Transverse colon (tissue), 3 donors: ENCODE results near the gene TNS1.

Source experiments
- EP300 ChIP-seq: sonication (generic); formaldehyde crosslinking; IDR thresholded peaks from one replicate; pipeline ENCODE4 v1.6.1; 2017; ENCODE audit warnings: antibody characterized with exemption, low read depth
- TF ChIP-seq, protein P1 (sequence below), 5 experiments: fragments of 200-600 bp in 3 of 5; fragments of 450-650 bp in 2 of 5; sonication (generic) in 3 of 5; IDR thresholded peaks; 1 replicate in 2 of 5; 2 replicates in 3 of 5; pipeline ENCODE4 v1.5.1; 2016 to 2017; ENCODE audit warnings: antibody characterized with exemption in 5 of 5, inconsistent platforms in 3 of 5, mild to moderate bottlenecking in 2 of 5, moderate library complexity in 1 of 5

GRCh38 chr2:217953011-217953481 lies 49.7 kb downstream of the TNS1 start:
- TF ChIP-seq, protein P1, sequence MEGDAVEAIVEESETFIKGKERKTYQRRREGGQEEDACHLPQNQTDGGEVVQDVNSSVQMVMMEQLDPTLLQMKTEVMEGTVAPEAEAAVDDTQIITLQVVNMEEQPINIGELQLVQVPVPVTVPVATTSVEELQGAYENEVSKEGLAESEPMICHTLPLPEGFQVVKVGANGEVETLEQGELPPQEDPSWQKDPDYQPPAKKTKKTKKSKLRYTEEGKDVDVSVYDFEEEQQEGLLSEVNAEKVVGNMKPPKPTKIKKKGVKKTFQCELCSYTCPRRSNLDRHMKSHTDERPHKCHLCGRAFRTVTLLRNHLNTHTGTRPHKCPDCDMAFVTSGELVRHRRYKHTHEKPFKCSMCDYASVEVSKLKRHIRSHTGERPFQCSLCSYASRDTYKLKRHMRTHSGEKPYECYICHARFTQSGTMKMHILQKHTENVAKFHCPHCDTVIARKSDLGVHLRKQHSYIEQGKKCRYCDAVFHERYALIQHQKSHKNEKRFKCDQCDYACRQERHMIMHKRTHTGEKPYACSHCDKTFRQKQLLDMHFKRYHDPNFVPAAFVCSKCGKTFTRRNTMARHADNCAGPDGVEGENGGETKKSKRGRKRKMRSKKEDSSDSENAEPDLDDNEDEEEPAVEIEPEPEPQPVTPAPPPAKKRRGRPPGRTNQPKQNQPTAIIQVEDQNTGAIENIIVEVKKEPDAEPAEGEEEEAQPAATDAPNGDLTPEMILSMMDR (IDR thresholded peaks at IDR 0.05): no peak
- TF ChIP-seq EP300: no peak
